BE2C (cell line): ENCODE data around the gene SLC35E2B.

Source experiments
- DNase-seq: peaks from one replicate; pipeline ENCODE4 v3.0.0-alpha.2; 2020
- H3K27me3 ChIP-seq: fragments of 250-450 bp; sonication (Bioruptor Pico); 2 replicates; pipeline ENCODE4 v1.5.1; 2020; ENCODE audit warnings: mild to moderate bottlenecking
- H3K36me3 ChIP-seq: fragments of 250-450 bp; sonication (Bioruptor Pico); 2 replicates; pipeline ENCODE4 v1.5.1; 2020; ENCODE audit warnings: mild to moderate bottlenecking
- H3K4me1 ChIP-seq: fragments of 250-450 bp; sonication (Bioruptor Pico); 2 replicates; pipeline ENCODE4 v1.5.1; 2020
- H3K4me3 ChIP-seq: 2 replicates; pipeline ENCODE4 v1.5.1; 2011; ENCODE audit warnings: low read depth, low read length
- H3K9me3 ChIP-seq: fragments of 250-450 bp; sonication (Bioruptor Pico); 2 replicates; pipeline ENCODE4 v1.5.1; 2020
- CTCF ChIP-seq: IDR thresholded peaks from 2 replicates; pipeline ENCODE4 v1.5.1; 2012; ENCODE audit warnings: mild to moderate bottlenecking, low read depth, low read length

The SLC35E2B gene

GRCh38 chr1:1626207-1627141, 66.1 kb downstream of the SLC35E2B start:
- Histone ChIP-seq H3K4me3 (no peak overlapping the region), H3K4me1 (peaks cover 4% of the 10 kb centered on the region), H3K27me3 (no peaks in the 10 kb centered on the region), H3K9me3 (no peaks in the 10 kb centered on the region), H3K36me3 (no peaks in the 10 kb centered on the region)
- TF ChIP-seq CTCF, result no peak
- peak; percentile 10 for DNase-seq

- H3K4me3 ChIP-seq, result no peak overlapping the region
- peaks cover 4% of the 10 kb centered on the region for H3K4me1 ChIP-seq
- no peaks in the 10 kb centered on the region for H3K27me3 ChIP-seq
- no peak for TF ChIP-seq CTCF
- no peaks in the 10 kb centered on the region for H3K9me3 ChIP-seq
- H3K36me3 ChIP-seq, result no peaks in the 10 kb centered on the region
- no peak for DNase-seq
These were observed 66.8 kb downstream of the SLC35E2B start for GRCh38 chr1:1625824-1626206.

GRCh38 chr1:1625404-1625775, 67.2 kb downstream of the SLC35E2B start:
- Histone ChIP-seq H3K4me3 (no peak overlapping the region), H3K9me3 (no peaks in the 10 kb centered on the region), H3K27me3 (no peaks in the 10 kb centered on the region), H3K36me3 (no peaks in the 10 kb centered on the region), H3K4me1 (peaks cover 4% of the 10 kb centered on the region)
- peak; percentile 12 for DNase-seq
- no peak for TF ChIP-seq CTCF

- Histone ChIP-seq H3K9me3 (no peaks in the 10 kb centered on the region), H3K4me3 (no peak overlapping the region), H3K36me3 (no peaks in the 10 kb centered on the region), H3K27me3 (no peaks in the 10 kb centered on the region), H3K4me1 (peaks cover 4% of the 10 kb centered on the region)
- peak; percentile 91 for DNase-seq
- peak; percentile 5; the same call in 1 of the 2 replicates for TF ChIP-seq CTCF
These were observed 67.9 kb downstream of the SLC35E2B start for GRCh38 chr1:1624443-1625403.

- no peaks in the 10 kb centered on the region for H3K27me3 ChIP-seq
- DNase-seq, result peak; percentile 11
- H3K36me3 ChIP-seq, result no peaks in the 10 kb centered on the region
- peaks cover 4% of the 10 kb centered on the region for H3K4me1 ChIP-seq
- H3K9me3 ChIP-seq, result no peaks in the 10 kb centered on the region
- TF ChIP-seq CTCF, result no peak
- H3K4me3 ChIP-seq, result no peak overlapping the region
These were observed 68.8 kb downstream of the SLC35E2B start for GRCh38 chr1:1623631-1624442.
